ENCODE data around the gene FAM241A.

GRCh38 chr4:112114452-112114851 is 30.8 kb upstream of the FAM241A start:
- TF ChIP-seq ZNF565 (CRISPR knock-in tag; conservative IDR thresholded peaks at IDR 0.05; ENCODE audit: low read depth) = no peak
- TF ChIP-seq TCF4 (CRISPR knock-in tag; IDR thresholded peaks at IDR 0.05; ENCODE audit: borderline replicate concordance) = no peak
- TF ChIP-seq ZFP30 (CRISPR knock-in tag; IDR thresholded peaks at IDR 0.05) = no peak
- TF ChIP-seq TOX (CRISPR knock-in tag; IDR thresholded peaks at IDR 0.05; ENCODE audit: borderline replicate concordance) = no peak
- TF ChIP-seq ARNTL (CRISPR knock-in tag; IDR thresholded peaks at IDR 0.05; ENCODE audit: borderline replicate concordance, low read depth) = no peak
- TF ChIP-seq, protein P1, sequence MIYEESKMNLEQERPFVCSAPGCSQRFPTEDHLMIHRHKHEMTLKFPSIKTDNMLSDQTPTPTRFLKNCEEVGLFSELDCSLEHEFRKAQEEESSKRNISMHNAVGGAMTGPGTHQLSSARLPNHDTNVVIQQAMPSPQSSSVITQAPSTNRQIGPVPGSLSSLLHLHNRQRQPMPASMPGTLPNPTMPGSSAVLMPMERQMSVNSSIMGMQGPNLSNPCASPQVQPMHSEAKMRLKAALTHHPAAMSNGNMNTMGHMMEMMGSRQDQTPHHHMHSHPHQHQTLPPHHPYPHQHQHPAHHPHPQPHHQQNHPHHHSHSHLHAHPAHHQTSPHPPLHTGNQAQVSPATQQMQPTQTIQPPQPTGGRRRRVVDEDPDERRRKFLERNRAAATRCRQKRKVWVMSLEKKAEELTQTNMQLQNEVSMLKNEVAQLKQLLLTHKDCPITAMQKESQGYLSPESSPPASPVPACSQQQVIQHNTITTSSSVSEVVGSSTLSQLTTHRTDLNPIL (CRISPR knock-in tag; IDR thresholded peaks at IDR 0.05; ENCODE audit: low read depth) = no peak
- TF ChIP-seq, protein P2, sequence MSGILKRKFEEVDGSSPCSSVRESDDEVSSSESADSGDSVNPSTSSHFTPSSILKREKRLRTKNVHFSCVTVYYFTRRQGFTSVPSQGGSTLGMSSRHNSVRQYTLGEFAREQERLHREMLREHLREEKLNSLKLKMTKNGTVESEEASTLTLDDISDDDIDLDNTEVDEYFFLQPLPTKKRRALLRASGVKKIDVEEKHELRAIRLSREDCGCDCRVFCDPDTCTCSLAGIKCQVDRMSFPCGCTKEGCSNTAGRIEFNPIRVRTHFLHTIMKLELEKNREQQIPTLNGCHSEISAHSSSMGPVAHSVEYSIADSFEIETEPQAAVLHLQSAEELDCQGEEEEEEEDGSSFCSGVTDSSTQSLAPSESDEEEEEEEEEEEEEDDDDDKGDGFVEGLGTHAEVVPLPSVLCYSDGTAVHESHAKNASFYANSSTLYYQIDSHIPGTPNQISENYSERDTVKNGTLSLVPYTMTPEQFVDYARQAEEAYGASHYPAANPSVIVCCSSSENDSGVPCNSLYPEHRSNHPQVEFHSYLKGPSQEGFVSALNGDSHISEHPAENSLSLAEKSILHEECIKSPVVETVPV (CRISPR knock-in tag; IDR thresholded peaks at IDR 0.05) = no peak
- no peak for TF ChIP-seq SNAI2 (CRISPR knock-in tag; IDR thresholded peaks at IDR 0.05)
- no peak for TF ChIP-seq BACH2 (CRISPR knock-in tag; IDR thresholded peaks at IDR 0.05; ENCODE audit: borderline replicate concordance)

All from SK-N-SH treated with all-trans-retinoic acid at 6 μM for 48 hours (cell line).